NCI-H748 (cell line): Measurements from ENCODE around the gene RPS6KA4.

Experiments
- DNase-seq: peaks from one replicate; lab custom pipeline; 2025; ENCODE audit not compliant: unreplicated experiment; lab: John Stamatoyannopoulos, UW

RPS6KA4 gene

GRCh38 chr11:64384981-64385944 lies 26.3 kb downstream of the RPS6KA4 start:
- no peak for DNase-seq

DNA sequence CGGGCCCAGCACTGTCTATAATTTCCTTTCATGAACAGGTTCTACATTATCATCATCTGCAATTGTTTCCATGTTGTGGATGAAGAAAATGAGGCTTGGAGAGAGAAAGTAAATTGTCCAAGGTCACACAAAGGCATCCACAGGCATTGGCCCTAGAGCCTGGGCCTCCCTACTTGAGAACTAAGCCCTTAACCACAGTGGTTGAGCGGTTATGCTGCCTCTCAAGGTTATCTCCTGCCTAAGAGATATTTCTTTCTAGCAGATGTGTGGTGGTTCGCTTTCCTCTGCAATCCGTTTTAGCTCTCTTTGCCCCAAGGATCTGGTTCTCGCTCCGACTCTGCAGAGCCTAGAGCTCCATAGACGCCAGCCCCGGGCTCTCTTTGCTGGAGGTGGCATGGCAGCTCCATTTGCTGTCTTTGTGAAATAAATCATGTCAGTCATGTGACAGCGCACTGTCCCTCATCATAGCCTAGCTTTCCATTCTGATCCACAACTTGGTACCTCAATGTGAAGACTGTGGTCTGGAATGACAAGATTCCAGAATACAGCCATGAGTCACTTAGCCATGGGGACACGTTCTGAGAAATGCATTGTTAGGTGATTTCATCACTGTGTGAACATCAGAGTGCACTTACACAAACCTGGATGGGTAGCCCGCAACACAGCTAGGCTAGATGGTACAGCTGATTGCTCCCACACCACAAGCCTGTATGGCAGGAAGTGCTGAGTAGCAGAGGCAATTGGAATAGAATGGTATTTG lies 27.2 kb downstream of the RPS6KA4 start:
- DNase-seq: no peak

GRCh38 chr11:64387916-64388315 lies 29.0 kb downstream of the RPS6KA4 start:
- DNase-seq: no peak

DNA sequence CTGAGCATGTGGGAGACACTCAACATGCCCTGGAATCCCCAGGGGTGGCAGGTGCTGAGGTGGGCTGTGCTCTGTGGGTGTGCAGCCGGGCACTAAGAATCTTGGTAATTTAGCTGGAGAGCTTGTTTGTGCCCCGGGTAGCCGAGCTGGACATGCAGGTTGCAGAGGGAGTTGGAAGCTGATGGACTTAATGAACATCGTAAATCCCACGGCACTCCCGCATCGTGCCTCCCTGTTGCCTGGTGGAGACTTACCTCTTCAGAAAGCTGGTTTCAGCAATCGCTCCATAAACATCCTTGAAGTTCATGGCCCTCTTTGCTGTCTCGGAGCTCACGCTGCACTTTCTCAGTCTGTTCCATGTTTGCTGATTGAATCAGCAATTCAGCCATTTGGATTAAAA lies 29.9 kb downstream of the RPS6KA4 start:
- DNase-seq: no peak

DNA sequence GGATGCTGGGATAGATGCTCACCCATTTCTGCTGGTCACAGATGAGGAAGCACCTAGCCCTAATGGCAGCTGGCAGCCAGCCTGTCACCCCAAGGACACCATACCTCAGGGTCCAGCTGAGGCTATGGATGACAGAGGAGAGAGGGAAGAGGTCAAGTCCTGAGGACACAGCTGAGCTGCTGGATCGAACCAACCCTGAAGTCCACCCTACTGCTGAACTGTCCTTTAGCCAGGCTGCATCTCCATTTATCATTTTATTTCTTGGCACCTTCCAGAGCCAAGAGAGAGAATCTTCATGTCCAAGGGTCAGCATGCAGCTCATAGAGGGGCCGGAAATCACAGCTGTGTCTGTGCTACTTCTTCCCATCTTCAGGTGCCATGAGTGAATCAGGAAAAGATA lies 30.9 kb downstream of the RPS6KA4 start:
- DNase-seq: no peak

- DNase-seq: no peak
Measured at GRCh38 chr11:64390558-64390957, 31.6 kb downstream of the RPS6KA4 start.

DNA sequence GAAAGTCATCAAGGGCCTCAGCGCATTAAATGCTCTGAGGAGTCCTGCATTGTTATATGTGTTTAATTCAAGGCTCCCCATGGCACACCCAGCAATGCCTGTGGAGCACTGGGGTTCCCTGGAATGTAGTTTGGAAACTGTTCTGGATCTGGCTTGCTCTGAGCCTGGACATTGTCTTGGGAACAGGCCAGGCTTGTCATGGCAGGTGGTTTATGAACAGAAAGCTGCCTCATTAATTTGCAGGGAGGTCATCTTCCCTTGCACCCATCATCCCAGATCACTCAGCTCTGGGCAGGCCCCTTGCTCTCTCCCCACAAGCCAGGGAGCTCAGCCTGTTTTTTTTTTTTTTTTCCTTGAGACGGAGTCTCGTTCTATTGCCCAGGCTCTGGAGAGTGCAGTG lies 32.9 kb downstream of the RPS6KA4 start:
- DNase-seq: no peak

GRCh38 chr11:64395545-64396078 lies 36.6 kb downstream of the RPS6KA4 start:
- no peak for DNase-seq

DNA sequence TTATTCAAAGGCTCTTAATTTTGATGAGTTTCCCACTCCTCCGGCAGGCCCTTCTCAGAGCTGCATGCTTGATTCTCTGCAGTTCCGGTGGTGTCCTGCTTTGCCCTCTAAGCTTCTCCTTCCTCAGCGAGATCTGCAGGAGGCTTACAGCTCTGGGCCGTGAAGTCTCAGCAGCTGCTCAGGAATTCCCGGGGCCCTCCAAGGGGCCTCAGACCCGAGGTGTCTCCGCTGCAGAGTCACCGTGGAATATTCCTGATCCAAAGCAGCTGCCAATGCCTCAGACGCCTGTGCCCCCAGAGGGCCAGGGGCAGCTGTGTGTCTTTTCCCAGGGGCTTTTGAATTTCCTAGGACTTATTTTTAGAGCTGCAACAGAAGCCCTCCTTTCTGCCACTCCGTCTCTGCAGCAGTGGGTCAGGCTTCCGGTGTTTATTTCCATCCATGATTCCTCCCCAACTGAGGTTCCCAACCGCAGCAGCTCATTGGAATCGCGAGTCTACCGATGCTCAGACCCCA lies 37.2 kb downstream of the RPS6KA4 start:
- DNase-seq: no peak

DNA sequence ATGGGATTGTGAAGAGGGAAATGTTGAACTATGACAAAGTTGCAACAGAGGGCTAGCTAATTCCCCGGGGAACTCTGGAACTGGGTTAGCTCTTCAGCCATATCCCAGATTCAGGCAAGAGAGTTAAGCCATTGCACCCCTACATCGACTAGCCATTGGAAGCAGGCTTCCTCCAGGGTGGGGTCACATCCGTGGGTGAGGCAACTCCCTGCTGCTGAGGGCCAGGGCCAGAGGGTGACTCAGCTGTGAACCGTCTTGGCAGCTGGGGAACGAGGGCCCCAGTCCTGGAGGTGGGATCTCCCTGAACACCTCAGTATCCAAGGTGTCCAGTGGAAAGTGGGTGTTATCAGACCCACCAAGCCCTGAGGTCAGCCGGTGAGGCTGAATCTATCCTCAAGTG lies 41.1 kb downstream of the RPS6KA4 start:
- DNase-seq: no peak

DNA sequence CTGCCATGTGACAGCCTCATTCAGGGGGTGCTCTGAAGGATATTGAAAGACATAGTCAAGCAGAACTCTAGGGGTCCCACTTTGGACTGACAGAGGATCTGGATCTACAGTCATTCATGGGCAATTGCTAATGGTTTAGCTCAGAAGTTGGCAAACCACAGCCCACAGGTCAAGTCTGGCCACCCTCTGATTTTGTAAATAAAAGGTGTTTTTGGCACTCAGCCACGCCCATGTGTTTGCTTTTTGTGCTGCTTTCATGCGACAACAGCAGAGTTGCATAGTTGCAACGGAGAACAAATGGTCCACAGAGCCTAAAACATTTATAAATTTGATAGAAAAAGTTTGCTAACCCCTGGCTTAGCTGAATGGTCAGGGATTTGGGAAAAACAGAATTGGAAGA lies 41.7 kb downstream of the RPS6KA4 start:
- peak; percentile 52 for DNase-seq

- no peak for DNase-seq
Measured at GRCh38 chr11:64401775-64402174, 42.8 kb downstream of the RPS6KA4 start.

- DNase-seq: no peak
Measured at GRCh38 chr11:64403106-64403505, 44.1 kb downstream of the RPS6KA4 start.

DNA sequence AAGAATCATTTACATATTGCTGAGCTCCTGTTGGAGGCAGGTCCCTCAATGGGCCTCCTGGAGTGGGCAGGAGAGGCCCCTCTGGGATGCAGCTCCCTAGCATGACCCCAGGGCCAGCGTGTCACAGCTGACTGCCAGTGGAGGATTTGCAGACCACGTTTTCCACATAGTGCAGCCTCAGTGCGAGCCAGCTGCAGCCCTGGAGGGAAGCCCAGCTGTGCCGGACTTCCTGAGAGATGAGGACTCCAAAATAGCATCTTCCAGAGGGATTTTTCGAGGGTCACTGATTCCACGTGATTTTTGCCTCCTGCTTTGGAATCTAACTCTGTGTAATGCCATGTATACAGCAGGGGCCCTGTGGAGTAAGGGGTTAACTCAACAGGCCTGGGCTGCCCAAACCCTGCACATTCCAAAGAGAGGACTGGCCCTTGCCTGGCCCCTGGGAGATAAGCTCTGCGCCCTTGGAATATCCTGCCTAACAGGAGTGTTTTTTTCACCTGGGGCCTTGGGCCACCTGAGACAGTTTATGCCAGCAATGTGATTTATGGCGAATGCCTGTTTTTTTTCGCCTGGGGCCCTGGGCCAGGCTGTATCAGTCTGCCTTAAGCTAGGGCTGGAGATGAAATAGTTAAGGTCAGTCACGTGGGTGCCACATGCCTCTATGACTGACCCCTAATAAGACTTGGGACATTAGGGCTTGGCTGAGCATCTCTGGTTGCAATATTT lies 47.4 kb downstream of the RPS6KA4 start:
- no peak for DNase-seq

- DNase-seq: no peak
Measured at GRCh38 chr11:64407221-64407620, 48.3 kb downstream of the RPS6KA4 start.

DNA sequence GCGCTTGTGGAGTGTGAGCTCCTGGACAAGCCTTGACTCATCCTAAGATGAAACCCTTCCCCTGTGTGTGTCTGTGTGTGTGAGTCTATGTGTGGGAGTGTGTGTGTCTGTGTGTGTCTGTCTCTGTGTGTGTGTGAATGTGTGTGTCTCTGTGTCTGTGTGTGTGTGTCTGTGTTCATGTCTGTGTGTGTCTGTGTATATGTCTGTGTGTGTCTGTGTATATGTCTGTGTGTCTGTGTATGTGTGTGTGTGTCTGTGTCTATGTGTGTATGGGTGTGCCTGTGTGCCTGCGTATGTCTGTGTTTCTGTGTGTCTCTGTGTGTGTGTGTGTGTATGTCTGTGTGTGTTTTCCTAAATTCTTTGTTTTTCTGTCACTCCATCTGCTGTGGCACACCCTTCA lies 48.7 kb downstream of the RPS6KA4 start:
- no peak for DNase-seq

GRCh38 chr11:64409278-64409677 lies 50.3 kb downstream of the RPS6KA4 start:
- DNase-seq: no peak

GRCh38 chr11:64409707-64410403 lies 50.9 kb downstream of the RPS6KA4 start:
- no peak for DNase-seq

- no peak for DNase-seq
Measured at GRCh38 chr11:64410404-64410734, 51.4 kb downstream of the RPS6KA4 start.

DNA sequence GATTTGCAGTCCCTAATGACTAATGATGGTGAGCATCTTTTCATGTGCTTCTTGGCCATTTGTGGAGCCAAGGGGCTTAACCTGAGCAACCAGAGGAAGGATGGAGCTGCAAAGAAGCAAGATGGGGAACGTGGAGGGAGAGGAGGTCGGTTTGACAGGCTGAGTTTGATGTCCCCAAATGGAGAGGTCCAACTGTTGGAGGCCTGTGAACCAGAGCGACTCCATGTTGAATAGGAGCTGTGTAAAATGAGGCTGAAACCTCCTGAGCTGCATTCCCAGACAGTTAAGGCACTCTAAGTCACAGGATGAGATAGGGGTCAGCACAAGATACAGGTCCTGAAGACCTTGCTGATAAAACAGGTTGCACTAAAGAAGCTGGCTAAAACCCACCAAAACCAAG lies 54.5 kb downstream of the RPS6KA4 start:
- no peak for DNase-seq

DNA sequence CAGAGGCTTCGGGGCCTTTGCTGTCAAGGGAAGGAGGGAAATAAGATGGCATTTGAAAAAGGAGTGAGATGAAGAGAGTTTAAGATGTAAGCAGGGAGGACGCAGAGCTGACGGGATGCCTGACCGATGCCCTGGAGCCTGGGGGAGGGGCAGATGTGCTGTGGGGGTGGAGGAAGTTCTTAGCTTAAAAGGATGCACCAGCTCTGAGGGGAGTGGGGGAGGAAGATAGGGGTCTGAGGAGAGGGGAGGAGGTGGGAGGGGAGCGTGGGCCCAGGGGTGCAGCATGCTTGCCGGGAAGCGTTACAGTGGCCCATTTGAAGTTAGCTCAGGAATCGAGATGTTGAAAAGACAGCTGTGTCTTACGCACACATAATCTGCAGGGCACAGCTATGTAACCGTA lies 56.3 kb downstream of the RPS6KA4 start:
- peak; percentile 11 for DNase-seq
